HCT116 (cell line): ENCODE data around the gene SOST. TPM values are rescaled to one million over a fixed set of nuclear protein-coding genes. Genes with fewer than 3 reads are reported as not detected.

Experiments used
- ATAC-seq: fragments of 200-7000 bp; cut with Tn5 transposase; 2 replicates; pipeline ENCODE4 v1.9.1; 2020; ENCODE audit warnings: mild to moderate bottlenecking, moderate library complexity
- BruUV-seq: library from RNA; stranded (reverse); fragments of 400-500 nt; replicated peaks from 2 replicates; lab custom pipeline; 2021; lab: Mats Ljungman, UMichigan
- CTCF ChIA-PET: fragments of 300-600 bp; sonication (Branson Sonifier 250); formaldehyde crosslinking; loops from one replicate; lab custom pipeline; 2021; ENCODE audit warnings: antibody characterized with exemption; lab: Charles Lee
- POLR2A ChIA-PET: fragments of 300-600, 350-600 bp; sonication (Branson Sonifier 250); formaldehyde crosslinking; loops from one replicate; lab custom pipeline; 2021; ENCODE audit warnings: antibody characterized with exemption; lab: Charles Lee
- RAD21 ChIA-PET, 2 experiments: fragments of 300-600 bp; sonication (Branson Sonifier 250); formaldehyde crosslinking; loops; one replicate each; lab custom pipeline; 2023; ENCODE audit warnings: low total read pairs in 2 of 2; ENCODE audit not compliant: uncharacterized antibody in 2 of 2, unreplicated experiment in 2 of 2, low non-redundant PET in 1 of 2; lab: Charles Lee
- DNase-seq: peaks from one replicate; pipeline ENCODE4 v3.0.0-alpha.2; 2010; ENCODE audit warnings: low read depth, low spot score
- H2AFZ ChIP-seq: fragments of 200-600 bp; shearing (Covaris generic), sonication (generic); 2 replicates; pipeline ENCODE4 v1.6.1; 2017; ENCODE audit warnings: low read depth, mixed run types, mixed read lengths, antibody characterized with exemption, low read length; ENCODE audit not compliant: poor library complexity, severe bottlenecking
- H3K27ac ChIP-seq: 2 replicates; pipeline ENCODE4 v1.5.1; 2012; ENCODE audit warnings: low read depth, low read length
- H3K27me3 ChIP-seq: fragments of 200-600 bp; sonication (generic); 2 replicates; pipeline ENCODE4 v1.6.1; 2016; ENCODE audit warnings: mixed run types, low read length, mixed read lengths; ENCODE audit not compliant: insufficient read depth
- H3K36me3 ChIP-seq, 2 experiments: fragments of 200-500 bp in 1 of 2; fragments of 200-600 bp in 1 of 2; sonication (Bioruptor generic) in 1 of 2; sonication (generic) in 1 of 2; 2 replicates each; pipeline versions ENCODE4 v1.5.1 to v1.6.1; 2014 to 2016; ENCODE audit warnings: low read length in 2 of 2, inconsistent platforms in 1 of 2, mixed read lengths in 1 of 2, mixed run types in 1 of 2; ENCODE audit not compliant: insufficient read depth in 2 of 2, control insufficient read depth in 1 of 2
- H3K4me1 ChIP-seq, 2 experiments: fragments of 200-600 bp in 1 of 2; sonication (generic) in 1 of 2; 2 replicates each; pipeline versions ENCODE4 v1.5.1 to v1.6.1; 2012 to 2017; ENCODE audit warnings: low read length in 2 of 2, inconsistent platforms in 1 of 2, mild to moderate bottlenecking in 1 of 2, mixed read lengths in 1 of 2, mixed run types in 1 of 2, moderate library complexity in 1 of 2; ENCODE audit not compliant: insufficient read depth in 2 of 2, control insufficient read depth in 1 of 2
- H3K4me2 ChIP-seq: fragments of 200-600 bp; sonication (generic); 2 replicates; pipeline ENCODE4 v1.6.1; 2017; ENCODE audit warnings: mixed run types, low read length, mixed read lengths
- H3K4me3 ChIP-seq, 2 experiments: fragments of 200-600 bp in 1 of 2; sonication (generic) in 1 of 2; replicated peaks in 1 of 2; 2 replicates each; pipeline ENCODE4 v1.5.1; 2011 to 2016; ENCODE audit warnings: low read length in 2 of 2, control low read depth in 1 of 2, low read depth in 1 of 2, mild to moderate bottlenecking in 1 of 2, mixed read lengths in 1 of 2, mixed run types in 1 of 2
- H3K79me2 ChIP-seq: fragments of 200-600 bp; sonication (generic); 2 replicates; pipeline ENCODE4 v1.6.1; 2017; ENCODE audit warnings: mild to moderate bottlenecking, mixed run types, low read length, moderate library complexity, mixed read lengths; ENCODE audit not compliant: insufficient read depth
- H3K9ac ChIP-seq: fragments of 200-600 bp; sonication (generic); 2 replicates; pipeline ENCODE4 v1.6.1; 2016; ENCODE audit warnings: low read length, mixed read lengths
- H3K9me2 ChIP-seq: fragments of 200-600 bp; sonication (generic), shearing (Covaris generic); 2 replicates; pipeline ENCODE4 v1.6.1; 2017; ENCODE audit warnings: mixed run types, mild to moderate bottlenecking, moderate library complexity; ENCODE audit not compliant: insufficient read depth
- H3K9me3 ChIP-seq, 2 experiments: fragments of 200-500 bp in 1 of 2; fragments of 200-600 bp in 1 of 2; sonication (Bioruptor generic) in 1 of 2; sonication (generic) in 1 of 2; 2 replicates each; pipeline ENCODE4 v1.6.1; 2014 to 2017; ENCODE audit warnings: low read length in 2 of 2, mixed read lengths in 2 of 2, inconsistent platforms in 1 of 2, low read depth in 1 of 2, mild to moderate bottlenecking in 1 of 2, mixed run types in 1 of 2, moderate library complexity in 1 of 2; ENCODE audit not compliant: control insufficient read depth in 1 of 2, insufficient read depth in 1 of 2
- H4K20me1 ChIP-seq: fragments of 200-600 bp; sonication (generic), shearing (Covaris generic); 2 replicates; pipeline ENCODE4 v1.6.1; 2017; ENCODE audit warnings: mixed run types, mild to moderate bottlenecking, moderate library complexity; ENCODE audit not compliant: insufficient read depth
- CEBPB ChIP-seq: IDR thresholded peaks from 2 replicates; pipeline ENCODE4 v1.6.1; 2012; ENCODE audit warnings: low read depth
- CTCF ChIP-seq, 3 experiments: fragments of 200-600 bp in 1 of 3; sonication (generic) in 1 of 3; IDR thresholded peaks in 2 of 3; conservative IDR thresholded peaks in 1 of 3; 2 replicates each; pipeline ENCODE4 v1.5.1; 2012 to 2017; ENCODE audit warnings: low read depth in 2 of 3, low read length in 2 of 3, antibody characterized with exemption in 1 of 3, borderline replicate concordance in 1 of 3, control low read depth in 1 of 3, mild to moderate bottlenecking in 1 of 3, mixed read lengths in 1 of 3, mixed run types in 1 of 3, moderate library complexity in 1 of 3; ENCODE audit not compliant: insufficient read depth in 1 of 3
- ELF1 ChIP-seq: IDR thresholded peaks from 2 replicates; pipeline ENCODE4 v1.6.1; 2012; ENCODE audit warnings: low read depth, borderline replicate concordance
- EZH2 ChIP-seq: fragments of 200-600 bp; sonication (generic); IDR thresholded peaks from 2 replicates; pipeline ENCODE4 v1.6.1; 2017; ENCODE audit warnings: antibody characterized with exemption, mixed run types
- EZH2phosphoT487 ChIP-seq: fragments of 200-600 bp; IDR thresholded peaks from 2 replicates; pipeline ENCODE4 v1.6.1; 2018; ENCODE audit warnings: antibody characterized with exemption, borderline replicate concordance
- FOSL1 ChIP-seq: IDR thresholded peaks from 2 replicates; pipeline ENCODE4 v1.6.1; 2012; ENCODE audit warnings: low read depth
- JUND ChIP-seq: IDR thresholded peaks from 2 replicates; pipeline ENCODE4 v1.6.1; 2012
- POLR2A ChIP-seq: IDR thresholded peaks from 2 replicates; pipeline ENCODE4 v1.7.0; 2011; ENCODE audit warnings: borderline replicate concordance; ENCODE audit not compliant: insufficient read depth, insufficient read length; ENCODE audit errors: extremely low read depth
- POLR2AphosphoS5 ChIP-seq: IDR thresholded peaks from 2 replicates; pipeline ENCODE4 v1.6.1; 2011; ENCODE audit warnings: mild to moderate bottlenecking, low read depth, low read length, moderate library complexity
- RAD21 ChIP-seq: IDR thresholded peaks from 2 replicates; pipeline ENCODE4 v1.6.1; 2012; ENCODE audit warnings: low read depth, mild to moderate bottlenecking
- SIN3A ChIP-seq: IDR thresholded peaks from 2 replicates; pipeline ENCODE4 v1.6.1; 2012; ENCODE audit warnings: low read depth
- SRF ChIP-seq: IDR thresholded peaks from 2 replicates; pipeline ENCODE4 v1.6.1; 2012; ENCODE audit warnings: low read depth
- TCF7L2 ChIP-seq: IDR thresholded peaks from 2 replicates; pipeline ENCODE4 v1.7.0; 2011; ENCODE audit warnings: borderline replicate concordance, inconsistent platforms; ENCODE audit not compliant: insufficient read depth, insufficient read length; ENCODE audit errors: extremely low read depth
- YY1 ChIP-seq: IDR thresholded peaks from 2 replicates; pipeline ENCODE4 v1.6.1; 2011; ENCODE audit warnings: low read length, low read depth, moderate library complexity, mild to moderate bottlenecking; ENCODE audit not compliant: insufficient replicate concordance; ENCODE audit errors: extremely low read depth
- ZFX ChIP-seq: fragments of 450-650 bp; IDR thresholded peaks from 2 replicates; pipeline ENCODE4 v1.6.1; 2017
- ZNF274 ChIP-seq: fragments of 200-500 bp; sonication (Bioruptor generic); IDR thresholded peaks from 2 replicates; pipeline ENCODE4 v1.6.1; 2014; ENCODE audit warnings: mild to moderate bottlenecking, low read depth, low read length, inconsistent platforms
- intact Hi-C: fragments of 100-400 bp; cut with micrococcal nuclease; formaldehyde crosslinking; loops from 2 replicates; pipeline ENCODE4 v1.10.0; 2022
- total RNA-seq: library from RNA; stranded (reverse); gene quantifications from one replicate; pipeline ENCODE4 v1.2.1, GENCODE V29; 2021; ENCODE audit not compliant: unreplicated experiment
- TF ChIP-seq, protein P1 (sequence below): IDR thresholded peaks from 2 replicates; pipeline ENCODE4 v1.6.1; 2012; ENCODE audit warnings: low read depth
- TF ChIP-seq, protein P2 (sequence below): IDR thresholded peaks from 2 replicates; pipeline ENCODE4 v1.6.1; 2012
- TF ChIP-seq, protein P3 (sequence below): IDR thresholded peaks from 2 replicates; pipeline ENCODE4 v1.6.1; 2012

Gene SOST
- total RNA-seq, 1 experiment from 2014 or later: not detected

DNA sequence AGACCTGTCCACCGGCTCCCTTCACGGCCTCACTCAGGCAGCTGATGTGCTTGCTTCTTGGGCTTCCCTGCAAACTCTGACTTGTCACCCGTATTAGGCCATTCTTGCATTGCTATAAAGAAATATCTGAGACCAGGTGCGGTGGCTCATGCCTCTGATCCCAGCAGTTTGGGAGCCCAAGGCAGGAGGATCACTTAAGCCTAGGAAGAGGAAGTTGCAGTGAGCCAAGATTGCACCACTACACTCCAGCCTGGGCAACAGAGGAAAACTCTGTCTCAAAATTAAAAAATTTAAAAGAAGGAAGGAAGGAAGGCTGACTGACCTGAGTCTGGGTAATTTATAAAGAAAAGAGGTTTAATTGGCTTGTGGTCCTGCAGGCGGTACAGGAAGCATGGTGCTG, 17.0 kb downstream of the SOST start:
- H2AFZ ChIP-seq: no peak overlapping the region
- H3K9me3 ChIP-seq: no peaks in the 10 kb centered on the region
- H3K27ac ChIP-seq: no peak overlapping the region
- no peak overlapping the region for H3K9ac ChIP-seq
- TF ChIP-seq RAD21: no peak
- TF ChIP-seq FOSL1: no peak
- no peak for TF ChIP-seq ELF1
- TF ChIP-seq, protein P1, sequence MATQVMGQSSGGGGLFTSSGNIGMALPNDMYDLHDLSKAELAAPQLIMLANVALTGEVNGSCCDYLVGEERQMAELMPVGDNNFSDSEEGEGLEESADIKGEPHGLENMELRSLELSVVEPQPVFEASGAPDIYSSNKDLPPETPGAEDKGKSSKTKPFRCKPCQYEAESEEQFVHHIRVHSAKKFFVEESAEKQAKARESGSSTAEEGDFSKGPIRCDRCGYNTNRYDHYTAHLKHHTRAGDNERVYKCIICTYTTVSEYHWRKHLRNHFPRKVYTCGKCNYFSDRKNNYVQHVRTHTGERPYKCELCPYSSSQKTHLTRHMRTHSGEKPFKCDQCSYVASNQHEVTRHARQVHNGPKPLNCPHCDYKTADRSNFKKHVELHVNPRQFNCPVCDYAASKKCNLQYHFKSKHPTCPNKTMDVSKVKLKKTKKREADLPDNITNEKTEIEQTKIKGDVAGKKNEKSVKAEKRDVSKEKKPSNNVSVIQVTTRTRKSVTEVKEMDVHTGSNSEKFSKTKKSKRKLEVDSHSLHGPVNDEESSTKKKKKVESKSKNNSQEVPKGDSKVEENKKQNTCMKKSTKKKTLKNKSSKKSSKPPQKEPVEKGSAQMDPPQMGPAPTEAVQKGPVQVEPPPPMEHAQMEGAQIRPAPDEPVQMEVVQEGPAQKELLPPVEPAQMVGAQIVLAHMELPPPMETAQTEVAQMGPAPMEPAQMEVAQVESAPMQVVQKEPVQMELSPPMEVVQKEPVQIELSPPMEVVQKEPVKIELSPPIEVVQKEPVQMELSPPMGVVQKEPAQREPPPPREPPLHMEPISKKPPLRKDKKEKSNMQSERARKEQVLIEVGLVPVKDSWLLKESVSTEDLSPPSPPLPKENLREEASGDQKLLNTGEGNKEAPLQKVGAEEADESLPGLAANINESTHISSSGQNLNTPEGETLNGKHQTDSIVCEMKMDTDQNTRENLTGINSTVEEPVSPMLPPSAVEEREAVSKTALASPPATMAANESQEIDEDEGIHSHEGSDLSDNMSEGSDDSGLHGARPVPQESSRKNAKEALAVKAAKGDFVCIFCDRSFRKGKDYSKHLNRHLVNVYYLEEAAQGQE: no peak
- no peak for TF ChIP-seq CTCF (IDR thresholded peaks at IDR 0.05 in 2 of 3, conservative IDR thresholded peaks at IDR 0.05 in 1 of 3; ENCODE audit: borderline replicate concordance in 1 of 3, insufficient read depth in 1 of 3, low read depth in 2 of 3, low read length in 2 of 3)
- TF ChIP-seq YY1: no peak
- no peak for TF ChIP-seq EZH2
- TF ChIP-seq ZFX: no peak
- TF ChIP-seq SRF: no peak
- no peak for TF ChIP-seq JUND
- TF ChIP-seq, protein P2, sequence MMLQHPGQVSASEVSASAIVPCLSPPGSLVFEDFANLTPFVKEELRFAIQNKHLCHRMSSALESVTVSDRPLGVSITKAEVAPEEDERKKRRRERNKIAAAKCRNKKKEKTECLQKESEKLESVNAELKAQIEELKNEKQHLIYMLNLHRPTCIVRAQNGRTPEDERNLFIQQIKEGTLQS: no peak
- TF ChIP-seq SIN3A: no peak
- TF ChIP-seq EZH2phosphoT487: no peak
- TF ChIP-seq, protein P3, sequence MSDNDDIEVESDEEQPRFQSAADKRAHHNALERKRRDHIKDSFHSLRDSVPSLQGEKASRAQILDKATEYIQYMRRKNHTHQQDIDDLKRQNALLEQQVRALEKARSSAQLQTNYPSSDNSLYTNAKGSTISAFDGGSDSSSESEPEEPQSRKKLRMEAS: no peak
- no peak for TF ChIP-seq ZNF274
- no peak for TF ChIP-seq CEBPB
- no peak for TF ChIP-seq TCF7L2
- TF ChIP-seq POLR2AphosphoS5: no peak
- no peak for TF ChIP-seq POLR2A
- no peaks in the 10 kb centered on the region for H3K36me3 ChIP-seq
- H3K4me2 ChIP-seq: no peak overlapping the region
- H3K9me2 ChIP-seq: no peaks in the 10 kb centered on the region
- no peaks in the 10 kb centered on the region for H3K4me1 ChIP-seq
- ChIA-PET RAD21 (no interaction called here), CTCF (interaction anchor here (0.5 kb wide), 1 partner anchor 25 kb away, joined by 3 read pairs; no protein-coding TSS in a partner anchor), POLR2A (no interaction called here)
- no peaks in the 10 kb centered on the region for H3K79me2 ChIP-seq
- intact Hi-C loops: no loop called here
- H3K4me3 ChIP-seq: no peak overlapping the region
- ATAC-seq (no peak), DNase-seq (no peak)
- BruUV-seq: no TSS peak
- no peaks in the 10 kb centered on the region for H3K27me3 ChIP-seq
- H4K20me1 ChIP-seq: no peaks in the 10 kb centered on the region
